Osteoblast (primary cell): ENCODE results near the gene PRKCA. TPM values are rescaled to one million over a fixed set of nuclear protein-coding genes. Genes with fewer than 3 reads are reported as not detected.

ENCODE experiments used
- DNase-seq: peaks from one replicate; pipeline ENCODE4 v3.0.0; 2011; ENCODE audit warnings: low spot score, mixed read lengths; ENCODE audit not compliant: insufficient read length; ENCODE audit errors: missing footprints
- H2AFZ ChIP-seq: 2 replicates; pipeline ENCODE4 v1.6.0; 2011; ENCODE audit warnings: mild to moderate bottlenecking, low read length
- H3K27ac ChIP-seq: 2 replicates; pipeline ENCODE4 v1.5.1; 2011; ENCODE audit warnings: mild to moderate bottlenecking, low read depth, low read length, moderate library complexity
- H3K27me3 ChIP-seq: 2 replicates; pipeline ENCODE4 v1.6.0; 2012; ENCODE audit warnings: mild to moderate bottlenecking, control low read depth, inconsistent platforms, low read length, moderate library complexity; ENCODE audit not compliant: insufficient read depth
- H3K36me3 ChIP-seq: 2 replicates; pipeline ENCODE4 v1.5.1; 2011; ENCODE audit warnings: mild to moderate bottlenecking, low read length, control low read depth, moderate library complexity; ENCODE audit not compliant: insufficient read depth
- H3K4me1 ChIP-seq: 2 replicates; pipeline ENCODE4 v1.5.1; 2011; ENCODE audit warnings: mild to moderate bottlenecking, low read length, control low read depth, moderate library complexity; ENCODE audit not compliant: insufficient read depth
- H3K4me2 ChIP-seq: 2 replicates; pipeline ENCODE4 v1.6.0; 2011; ENCODE audit warnings: mild to moderate bottlenecking, low read length; ENCODE audit not compliant: insufficient read depth
- H3K4me3 ChIP-seq: fragments of 200-600 bp; sonication (generic); 3 replicates; pipeline ENCODE4 v1.5.1; 2012; ENCODE audit warnings: mild to moderate bottlenecking, low read length, inconsistent platforms; ENCODE audit not compliant: insufficient read depth
- H3K79me2 ChIP-seq: 2 replicates; pipeline ENCODE4 v1.6.0; 2012; ENCODE audit warnings: mild to moderate bottlenecking, low read length, control low read depth, inconsistent platforms; ENCODE audit not compliant: insufficient read depth
- H3K9me3 ChIP-seq: 2 replicates; pipeline ENCODE4 v1.5.1; 2011; ENCODE audit warnings: low read depth, low read length, control low read depth
- H4K20me1 ChIP-seq: 2 replicates; pipeline ENCODE4 v1.6.0; 2012; ENCODE audit warnings: mild to moderate bottlenecking, low read length, control low read depth; ENCODE audit not compliant: insufficient read depth
- total RNA-seq: library from RNA; depleted of rRNA; stranded (reverse); fragments of >200 nt; gene quantifications from 2 replicates; pipeline ENCODE4 v1.2.3, GENCODE V29; 2012
- TF ChIP-seq, protein P1 (sequence below): IDR thresholded peaks from 2 replicates; pipeline ENCODE4 v1.5.1; 2011; ENCODE audit warnings: mild to moderate bottlenecking, low read depth, low read length, moderate library complexity; ENCODE audit errors: extremely low read depth

Gene PRKCA
- total RNA-seq, 1 donor, result 46.0 TPM

DNA sequence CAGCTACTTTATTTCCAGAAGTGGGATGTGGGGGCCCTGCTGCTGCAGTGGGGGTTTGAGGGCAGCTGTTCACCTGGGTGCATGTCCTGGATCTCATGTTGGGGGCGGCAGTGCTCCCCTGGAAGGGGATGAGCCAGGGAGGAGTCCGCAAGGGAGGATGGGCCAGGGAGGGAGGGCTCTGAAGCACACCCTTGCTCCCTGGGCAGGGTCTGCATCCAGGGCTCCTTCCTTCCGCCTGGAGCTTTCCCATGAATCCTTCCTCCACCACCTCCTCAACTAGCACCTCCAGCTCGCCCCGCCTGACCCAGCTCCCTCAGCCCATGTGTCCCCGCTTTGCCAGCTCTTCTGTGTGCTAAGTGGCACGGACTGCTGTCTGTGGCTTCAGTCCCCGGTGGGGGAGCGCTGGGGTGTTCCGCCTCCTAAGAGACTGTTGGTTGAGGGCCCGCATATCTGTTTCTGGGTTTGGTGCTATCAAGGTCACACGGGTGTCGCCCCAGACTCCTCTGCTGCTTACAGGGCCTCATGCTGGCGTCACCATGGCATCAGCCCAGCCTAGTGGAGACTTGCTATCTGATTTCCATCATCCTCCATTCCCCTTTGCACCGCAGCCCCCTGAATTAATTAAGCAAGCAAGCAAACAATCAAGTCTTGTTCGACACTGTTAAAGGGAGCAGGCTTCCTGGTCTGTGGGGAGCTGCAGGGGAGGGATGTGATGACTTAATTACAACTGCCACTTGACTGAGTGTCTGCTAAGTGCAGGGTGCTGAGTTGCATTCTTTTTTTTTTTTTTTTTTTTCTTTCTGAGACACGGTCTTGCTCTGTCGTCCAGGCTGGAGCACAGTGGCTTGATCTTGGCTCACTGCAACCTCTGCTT is 71.8 kb downstream of the PRKCA start:
- H3K27ac ChIP-seq, result no peak overlapping the region
- no peak overlapping the region for H3K4me2 ChIP-seq
- no peak overlapping the region for H3K4me3 ChIP-seq
- no peaks in the 10 kb centered on the region for H3K9me3 ChIP-seq
- no peaks in the 10 kb centered on the region for H3K27me3 ChIP-seq
- peaks cover 5% of the 10 kb centered on the region for H3K36me3 ChIP-seq
- TF ChIP-seq, protein P1, sequence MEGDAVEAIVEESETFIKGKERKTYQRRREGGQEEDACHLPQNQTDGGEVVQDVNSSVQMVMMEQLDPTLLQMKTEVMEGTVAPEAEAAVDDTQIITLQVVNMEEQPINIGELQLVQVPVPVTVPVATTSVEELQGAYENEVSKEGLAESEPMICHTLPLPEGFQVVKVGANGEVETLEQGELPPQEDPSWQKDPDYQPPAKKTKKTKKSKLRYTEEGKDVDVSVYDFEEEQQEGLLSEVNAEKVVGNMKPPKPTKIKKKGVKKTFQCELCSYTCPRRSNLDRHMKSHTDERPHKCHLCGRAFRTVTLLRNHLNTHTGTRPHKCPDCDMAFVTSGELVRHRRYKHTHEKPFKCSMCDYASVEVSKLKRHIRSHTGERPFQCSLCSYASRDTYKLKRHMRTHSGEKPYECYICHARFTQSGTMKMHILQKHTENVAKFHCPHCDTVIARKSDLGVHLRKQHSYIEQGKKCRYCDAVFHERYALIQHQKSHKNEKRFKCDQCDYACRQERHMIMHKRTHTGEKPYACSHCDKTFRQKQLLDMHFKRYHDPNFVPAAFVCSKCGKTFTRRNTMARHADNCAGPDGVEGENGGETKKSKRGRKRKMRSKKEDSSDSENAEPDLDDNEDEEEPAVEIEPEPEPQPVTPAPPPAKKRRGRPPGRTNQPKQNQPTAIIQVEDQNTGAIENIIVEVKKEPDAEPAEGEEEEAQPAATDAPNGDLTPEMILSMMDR, result no peak
- peaks cover 19% of the 10 kb centered on the region for H3K4me1 ChIP-seq
- H4K20me1 ChIP-seq, result peaks cover 48% of the 10 kb centered on the region
- peaks cover 87% of the 10 kb centered on the region for H3K79me2 ChIP-seq
- DNase-seq, result no peak
- H2AFZ ChIP-seq, result no peak overlapping the region

DNA sequence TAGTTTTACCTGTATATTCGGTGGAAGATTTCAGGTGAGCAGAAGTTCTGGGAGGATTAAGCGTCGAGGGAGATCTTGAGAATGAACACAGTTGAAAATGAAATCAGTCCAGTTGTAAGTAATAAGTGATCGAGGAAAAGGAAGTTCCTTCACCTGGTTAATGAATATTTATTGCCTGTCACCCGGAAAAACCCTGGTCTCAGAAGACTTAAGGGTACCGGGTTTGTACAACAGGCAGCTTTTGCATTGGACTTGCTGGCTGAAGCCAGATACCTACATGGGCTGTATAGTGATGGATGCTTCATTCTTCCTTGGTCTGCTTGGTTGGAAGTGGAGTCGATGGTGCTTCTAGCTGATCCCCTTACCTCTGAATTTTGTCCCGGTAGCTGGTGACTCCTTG is 72.7 kb downstream of the PRKCA start:
- Histone ChIP-seq H3K4me2 (no peak overlapping the region), H3K27me3 (no peaks in the 10 kb centered on the region), H3K79me2 (peaks cover 88% of the 10 kb centered on the region), H4K20me1 (peaks cover 46% of the 10 kb centered on the region), H3K36me3 (peaks cover 5% of the 10 kb centered on the region), H3K4me3 (no peak overlapping the region), H3K27ac (no peak overlapping the region), H3K9me3 (no peaks in the 10 kb centered on the region), H3K4me1 (peaks cover 27% of the 10 kb centered on the region), H2AFZ (no peak overlapping the region)
- no peak for DNase-seq
- TF ChIP-seq, protein P1, result no peak

DNA sequence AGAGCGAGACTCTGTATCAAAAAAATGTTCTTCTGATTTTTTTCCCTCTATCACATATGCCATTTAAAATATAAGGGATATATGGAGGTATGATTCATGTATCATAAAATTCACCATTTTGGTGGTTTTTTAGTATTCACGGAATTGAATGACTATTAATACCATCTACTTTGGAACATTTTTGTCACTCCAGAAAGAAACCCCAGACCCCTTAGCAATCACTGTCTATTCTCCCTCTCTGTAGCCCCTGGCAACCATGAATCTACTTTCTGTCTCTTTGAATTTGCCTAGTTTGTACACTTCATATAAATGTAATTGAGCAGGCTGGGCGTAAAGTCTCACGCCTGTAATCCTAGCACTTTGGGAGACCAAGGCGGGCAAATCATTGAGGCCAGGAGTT is 75.9 kb downstream of the PRKCA start:
- Histone ChIP-seq H3K79me2 (peaks cover 90% of the 10 kb centered on the region), H3K4me3 (no peak overlapping the region), H3K4me1 (peaks cover 27% of the 10 kb centered on the region), H3K27me3 (no peaks in the 10 kb centered on the region), H3K4me2 (no peak overlapping the region), H3K9me3 (no peaks in the 10 kb centered on the region), H3K36me3 (peaks cover 1% of the 10 kb centered on the region), H4K20me1 (peaks cover 26% of the 10 kb centered on the region), H2AFZ (no peak overlapping the region), H3K27ac (peak overlapping the region; percentile 46)
- TF ChIP-seq, protein P1, result no peak
- no peak for DNase-seq

DNA sequence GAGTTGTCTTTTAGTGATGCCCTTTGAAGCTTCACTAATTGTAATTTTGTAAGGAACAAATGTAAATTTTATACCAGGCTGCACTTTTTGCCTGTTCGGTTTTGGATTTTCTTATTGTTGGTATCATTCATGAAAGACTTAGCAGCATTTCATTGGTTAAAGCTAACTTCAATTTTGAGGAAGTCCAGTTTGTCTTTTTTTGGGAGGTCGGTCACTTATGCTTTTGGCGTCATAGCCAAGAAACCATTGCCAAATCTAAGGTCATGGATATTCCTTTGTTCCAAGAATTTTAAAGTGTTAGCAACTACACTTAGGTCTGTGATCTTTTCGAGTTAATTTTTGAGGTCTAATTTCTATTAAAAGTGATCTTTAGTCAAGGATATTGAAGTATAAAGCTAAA is 77.1 kb downstream of the PRKCA start:
- DNase-seq, result no peak
- H3K79me2 ChIP-seq, result peaks cover 89% of the 10 kb centered on the region

More for the DNA sequence above, 77.1 kb downstream of the PRKCA start:
- Histone ChIP-seq H3K4me2 (no peak overlapping the region), H3K9me3 (no peaks in the 10 kb centered on the region), H4K20me1 (peaks cover 22% of the 10 kb centered on the region), H3K4me3 (no peak overlapping the region), H3K27ac (peak overlapping the region; percentile 42), H3K4me1 (peaks cover 33% of the 10 kb centered on the region), H2AFZ (no peak overlapping the region), H3K36me3 (no peaks in the 10 kb centered on the region), H3K27me3 (no peaks in the 10 kb centered on the region)
- TF ChIP-seq, protein P1, result no peak
